Activated T-helper 1 cell treated with anti-CD3 and anti-CD28 coated beads, Interleukin-12 subunit alpha, Interleukin-12 subunit beta, Interleukin-2, Interleukin-4 antibody, amounts not matched to agents 30 ng/mL and 10 ng/mL and 1 ng/mL, durations not matched to agents 14 hours and 24 hours and 36 hours (primary cell): Measurements from ENCODE around the gene KRTAP11-1. TPM values are rescaled to one million over a fixed set of nuclear protein-coding genes. Genes with fewer than 3 reads are reported as not detected.

Source experiments
- DNase-seq: peaks from one replicate; pipeline ENCODE4 v3.0.0; 2021; ENCODE audit warnings: low spot score
- H3K27ac Mint-ChIP-seq: one replicate; pipeline ENCODE4 v1.8.0; 2021; ENCODE audit warnings: mild to moderate bottlenecking, mixed read lengths
- H3K27me3 Mint-ChIP-seq: one replicate; pipeline ENCODE4 v1.8.0; 2022; ENCODE audit warnings: mild to moderate bottlenecking, moderate library complexity, mixed read lengths; ENCODE audit not compliant: insufficient read depth
- H3K36me3 Mint-ChIP-seq: one replicate; pipeline ENCODE4 v1.8.0; 2021; ENCODE audit warnings: low read depth, mixed read lengths
- H3K4me1 Mint-ChIP-seq: one replicate; pipeline ENCODE4 v1.8.0; 2021; ENCODE audit warnings: low read depth, mixed read lengths
- H3K4me3 Mint-ChIP-seq: one replicate; pipeline ENCODE4 v1.8.0; 2021; ENCODE audit warnings: mild to moderate bottlenecking, moderate library complexity, mixed read lengths
- H3K9me3 Mint-ChIP-seq: one replicate; pipeline ENCODE4 v1.8.0; 2021; ENCODE audit warnings: mixed read lengths
- intact Hi-C: fragments of 100-400 bp; cut with micrococcal nuclease; formaldehyde crosslinking; loops from one replicate; pipeline ENCODE4 v1.15.1; 2024
- total RNA-seq: library from RNA; stranded (reverse); gene quantifications from 2 replicates; pipeline ENCODE4 v1.2.3, GENCODE V29; 2022

KRTAP11-1 gene
- total RNA-seq, 1 donor from 2014 or later: not detected

GRCh38 chr21:30831194-30831765 is 50.1 kb downstream of the KRTAP11-1 start:
- DNase-seq: peak; percentile 7
- no peak overlapping the region for H3K4me3 Mint-ChIP-seq
- peaks cover 3% of the 10 kb centered on the region for H3K9me3 Mint-ChIP-seq
- no peaks in the 10 kb centered on the region for H3K4me1 Mint-ChIP-seq
- H3K36me3 Mint-ChIP-seq: no peaks in the 10 kb centered on the region
- intact Hi-C loops: loop anchor here (1.0 kb wide), 1 partner anchor 255 kb away; no protein-coding TSS in a partner anchor
- no peaks in the 10 kb centered on the region for H3K27me3 Mint-ChIP-seq
- no peak overlapping the region for H3K27ac Mint-ChIP-seq

Other genes with a start within 250 kb of the KRTAP11-1 start
- gene KRTAP20-2, start 246.4 kb downstream of the KRTAP11-1 start, total RNA-seq: not detected in 2 replicates
- not detected in 2 replicates for gene KRTAP20-3, start 238.7 kb downstream of the KRTAP11-1 start, total RNA-seq
- gene KRTAP21-3, start 162.8 kb downstream of the KRTAP11-1 start, total RNA-seq: not detected in 2 replicates
- gene KRTAP21-2, start 134.3 kb downstream of the KRTAP11-1 start, total RNA-seq: not detected in 2 replicates
- not detected in 2 replicates for gene KRTAP21-1, start 126.2 kb downstream of the KRTAP11-1 start, total RNA-seq
- gene KRTAP8-1, start 68.3 kb downstream of the KRTAP11-1 start, total RNA-seq: not detected in 2 replicates
- not detected in 2 replicates for gene KRTAP7-1, start 51.8 kb downstream of the KRTAP11-1 start, total RNA-seq
- gene KRTAP19-8, start 156.9 kb upstream of the KRTAP11-1 start, total RNA-seq: not detected in 2 replicates